HepG2 (cell line): ENCODE measurements around the gene CUL1. TPM values are rescaled to one million over a fixed set of nuclear protein-coding genes. Genes with fewer than 3 reads are reported as not detected.

Source experiments
- AFF4 ChIP-seq: sonication (generic); formaldehyde crosslinking; IDR thresholded peaks from 2 replicates; pipeline ENCODE4 v1.4.0; 2020; ENCODE audit warnings: missing genetic modification reagents
- AHR ChIP-seq: IDR thresholded peaks from 2 replicates; pipeline ENCODE4 v1.6.1; 2018; ENCODE audit warnings: missing genetic modification reagents, missing compliant biosample characterization
- ATF7-NPFF ChIP-seq: sonication (generic); formaldehyde crosslinking; IDR thresholded peaks from 2 replicates; pipeline ENCODE4 v1.8.1; 2023; ENCODE audit warnings: mild to moderate bottlenecking, low read depth, missing genetic modification reagents, moderate library complexity
- CREB1 ChIP-seq, 2 experiments: fragments of 450-650 bp in 1 of 2; IDR thresholded peaks; 2 replicates each; pipeline ENCODE4 v1.6.1; 2016 to 2017; ENCODE audit warnings: control low read depth in 1 of 2, mild to moderate bottlenecking in 1 of 2, missing compliant biosample characterization in 1 of 2, missing genetic modification characterization in 1 of 2
- GPN1 ChIP-seq: sonication (generic); formaldehyde crosslinking; IDR thresholded peaks from 2 replicates; pipeline ENCODE4 v1.5.1; 2020; ENCODE audit warnings: missing genetic modification reagents, borderline replicate concordance
- HMGA1 ChIP-seq: sonication (generic); formaldehyde crosslinking; conservative IDR thresholded peaks from 2 replicates; pipeline ENCODE4 v1.4.0; 2020; ENCODE audit warnings: missing genetic modification reagents
- MIER2 ChIP-seq: IDR thresholded peaks from 2 replicates; pipeline ENCODE4 v1.6.1; 2016; ENCODE audit warnings: missing biosample characterization, missing genetic modification reagents
- NCOA1 ChIP-seq: sonication (generic); formaldehyde crosslinking; IDR thresholded peaks from 2 replicates; pipeline ENCODE4 v1.9.0; 2021; ENCODE audit warnings: missing genetic modification reagents
- NCOA5 ChIP-seq: sonication (generic); formaldehyde crosslinking; IDR thresholded peaks from 2 replicates; pipeline ENCODE4 v1.4.0; 2020; ENCODE audit warnings: missing genetic modification reagents
- NR2C2 ChIP-seq: sonication (generic); formaldehyde crosslinking; IDR thresholded peaks from 2 replicates; pipeline ENCODE4 v1.4.0; 2020; ENCODE audit warnings: missing genetic modification reagents, mild to moderate bottlenecking, moderate library complexity, borderline replicate concordance
- PHF21A ChIP-seq: sonication (generic); formaldehyde crosslinking; IDR thresholded peaks from 2 replicates; pipeline ENCODE4 v1.5.0; 2020; ENCODE audit warnings: mild to moderate bottlenecking, missing genetic modification reagents
- SNAI1 ChIP-seq: sonication (generic); formaldehyde crosslinking; IDR thresholded peaks from 2 replicates; pipeline ENCODE4 v1.5.0; 2020; ENCODE audit warnings: mild to moderate bottlenecking, missing genetic modification reagents, borderline replicate concordance
- TARDBP ChIP-seq: sonication (generic); formaldehyde crosslinking; IDR thresholded peaks from 2 replicates; pipeline ENCODE4 v1.8.0; 2022; ENCODE audit warnings: mild to moderate bottlenecking, missing genetic modification reagents
- TFAP4 ChIP-seq: sonication (generic); IDR thresholded peaks from 2 replicates; pipeline ENCODE4 v1.6.1; 2016; ENCODE audit warnings: low read depth, borderline replicate concordance
- TOE1 ChIP-seq: sonication (generic); formaldehyde crosslinking; IDR thresholded peaks from 2 replicates; pipeline ENCODE4 v1.4.0; 2020; ENCODE audit warnings: mild to moderate bottlenecking, missing genetic modification reagents
- ZNF354B ChIP-seq: sonication (generic); formaldehyde crosslinking; IDR thresholded peaks from 2 replicates; pipeline ENCODE4 v1.8.0; 2022; ENCODE audit warnings: mild to moderate bottlenecking, missing genetic modification reagents
- ZNF598 ChIP-seq: sonication (generic); formaldehyde crosslinking; IDR thresholded peaks from 2 replicates; pipeline ENCODE4 v1.5.1; 2020; ENCODE audit warnings: mild to moderate bottlenecking, missing genetic modification reagents, borderline replicate concordance
- ZNF639 ChIP-seq: conservative IDR thresholded peaks from 2 replicates; pipeline ENCODE4 v1.6.1; 2018; ENCODE audit warnings: missing genetic modification reagents
- polyA plus RNA-seq, 8 experiments: library from polyadenylated mRNA; depleted of rRNA in 3 of 8; stranded (reverse) in 7 of 8; unstranded in 1 of 8; fragments of >200 nt; fragmentation: Illumina TruSeq in 4 of 8; extraction: Trizol in 4 of 8; gene quantifications; 2 replicates each; pipeline versions ENCODE4 v1.2.1 to v1.2.3, GENCODE V29; 2011 to 2016; ENCODE audit warnings: low read depth in 4 of 8, missing spikeins in 1 of 8, mixed read lengths in 1 of 8; ENCODE audit not compliant: insufficient read depth in 1 of 8
- total RNA-seq, 5 experiments: library from RNA; depleted of rRNA; stranded (reverse); fragments of >200 nt; fragmentation: Illumina TruSeq; extraction: Trizol; gene quantifications; 2 replicates each; pipeline ENCODE4 v1.2.3, GENCODE V29; 2016; ENCODE audit warnings: low read depth in 1 of 5
- TF ChIP-seq, protein P1 (sequence below): sonication (generic); formaldehyde crosslinking; IDR thresholded peaks from 2 replicates; pipeline ENCODE4 v1.4.0; 2020; ENCODE audit warnings: missing genetic modification reagents, mild to moderate bottlenecking, borderline replicate concordance
- TF ChIP-seq, protein P2 (sequence below): sonication (generic); formaldehyde crosslinking; IDR thresholded peaks from 2 replicates; pipeline ENCODE4 v1.4.0; 2020; ENCODE audit warnings: mild to moderate bottlenecking, missing genetic modification reagents

Gene CUL1
- total and polyA plus RNA-seq, 2 of the 13 experiments (the other 11 are each of a cell fraction or from before 2014, with no cell fraction given): 30.1 to 45.9 TPM

DNA sequence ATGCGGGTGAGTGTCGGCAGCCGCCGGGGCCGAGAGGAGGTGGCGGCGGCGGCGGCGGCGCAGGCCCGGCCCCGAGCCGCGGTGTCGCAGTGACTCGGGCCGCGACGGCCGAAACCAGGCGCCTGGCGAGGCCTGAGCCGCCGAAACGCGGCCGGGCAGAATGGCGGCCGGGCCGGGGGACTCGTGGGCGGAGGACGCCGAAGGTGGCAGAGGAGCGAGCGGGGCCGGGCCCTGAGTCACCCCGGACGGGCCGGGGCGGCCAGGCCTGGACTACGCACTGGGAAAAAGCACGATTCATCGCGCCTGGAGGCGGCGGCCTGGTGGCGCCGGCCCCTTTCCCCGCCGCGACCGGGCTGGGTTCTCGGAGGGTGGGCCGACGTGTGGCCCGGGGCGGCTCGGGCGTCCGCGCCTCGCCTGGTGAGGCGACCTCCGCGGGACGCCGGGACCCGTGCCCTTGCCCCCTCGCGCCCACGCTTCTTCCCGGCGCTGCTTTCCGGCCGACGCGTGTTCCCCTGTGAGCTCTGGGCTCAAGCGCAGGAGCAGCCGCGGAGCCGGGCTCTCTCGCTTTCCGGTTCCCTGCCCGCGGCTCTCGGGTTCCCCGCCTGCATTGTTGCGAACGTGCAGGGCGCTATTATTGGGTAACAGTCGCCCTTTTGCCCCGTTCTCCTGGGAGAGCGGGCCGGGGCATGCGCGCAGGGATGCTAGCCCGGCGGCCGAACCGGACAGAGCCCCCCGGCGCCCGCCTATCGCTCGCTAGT, 500 bp downstream of the CUL1 start (continued):
- TF ChIP-seq, protein P1, sequence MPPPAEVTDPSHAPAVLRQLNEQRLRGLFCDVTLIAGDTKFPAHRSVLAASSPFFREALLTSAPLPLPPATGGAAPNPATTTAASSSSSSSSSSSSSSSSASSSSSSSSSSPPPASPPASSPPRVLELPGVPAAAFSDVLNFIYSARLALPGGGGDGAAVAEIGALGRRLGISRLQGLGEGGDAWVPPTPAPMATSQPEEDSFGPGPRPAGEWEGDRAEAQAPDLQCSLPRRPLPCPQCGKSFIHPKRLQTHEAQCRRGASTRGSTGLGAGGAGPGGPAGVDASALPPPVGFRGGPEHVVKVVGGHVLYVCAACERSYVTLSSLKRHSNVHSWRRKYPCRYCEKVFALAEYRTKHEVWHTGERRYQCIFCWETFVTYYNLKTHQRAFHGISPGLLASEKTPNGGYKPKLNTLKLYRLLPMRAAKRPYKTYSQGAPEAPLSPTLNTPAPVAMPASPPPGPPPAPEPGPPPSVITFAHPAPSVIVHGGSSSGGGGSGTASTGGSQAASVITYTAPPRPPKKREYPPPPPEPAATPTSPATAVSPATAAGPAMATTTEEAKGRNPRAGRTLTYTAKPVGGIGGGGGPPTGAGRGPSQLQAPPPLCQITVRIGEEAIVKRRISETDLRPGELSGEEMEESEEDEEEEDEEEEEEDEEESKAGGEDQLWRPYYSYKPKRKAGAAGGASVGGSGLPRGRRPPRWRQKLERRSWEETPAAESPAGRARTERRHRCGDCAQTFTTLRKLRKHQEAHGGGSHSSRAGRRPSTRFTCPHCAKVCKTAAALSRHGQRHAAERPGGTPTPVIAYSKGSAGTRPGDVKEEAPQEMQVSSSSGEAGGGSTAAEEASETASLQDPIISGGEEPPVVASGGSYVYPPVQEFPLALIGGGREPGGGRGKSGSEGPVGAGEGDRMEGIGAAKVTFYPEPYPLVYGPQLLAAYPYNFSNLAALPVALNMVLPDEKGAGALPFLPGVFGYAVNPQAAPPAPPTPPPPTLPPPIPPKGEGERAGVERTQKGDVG (CRISPR knock-in tag): no peak
- TF ChIP-seq TFAP4 (no peak), ZNF598 (CRISPR knock-in tag) (peak; percentile 66; the same call in 1 of the 2 replicates), CREB1 (IDR thresholded peaks at IDR 0.05) (no peak), CREB1 (CRISPR knock-in tag; IDR thresholded peaks at IDR 0.05) (no peak), ATF7-NPFF (CRISPR knock-in tag) (no peak; the same call in 1 of the 2 replicates), AHR (CRISPR knock-in tag) (no peak), NR2C2 (no peak), GPN1 (no peak), NCOA1 (no peak), TARDBP (no peak; the same call in 1 of the 2 replicates), AFF4 (CRISPR knock-in tag) (no peak), HMGA1 (CRISPR knock-in tag) (no peak), ZNF354B (CRISPR knock-in tag) (peak; percentile 68; the same call in 1 of the 2 replicates), SNAI1 (CRISPR knock-in tag) (no peak), MIER2 (CRISPR knock-in tag) (no peak), PHF21A (CRISPR knock-in tag) (peak; percentile 44; the same call in 1 of the 2 replicates), NCOA5 (no peak), TOE1 (CRISPR knock-in tag) (no peak), ZNF639 (CRISPR knock-in tag) (no peak)
- TF ChIP-seq, protein P2, sequence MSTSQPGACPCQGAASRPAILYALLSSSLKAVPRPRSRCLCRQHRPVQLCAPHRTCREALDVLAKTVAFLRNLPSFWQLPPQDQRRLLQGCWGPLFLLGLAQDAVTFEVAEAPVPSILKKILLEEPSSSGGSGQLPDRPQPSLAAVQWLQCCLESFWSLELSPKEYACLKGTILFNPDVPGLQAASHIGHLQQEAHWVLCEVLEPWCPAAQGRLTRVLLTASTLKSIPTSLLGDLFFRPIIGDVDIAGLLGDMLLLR (CRISPR knock-in tag): no peak
